Cardiac septum (tissue), 1 donor: Measurements from ENCODE around the gene PAX4. TPM values are rescaled to one million over a fixed set of nuclear protein-coding genes. Genes with fewer than 3 reads are reported as not detected.

ENCODE experiments used
- total RNA-seq: library from RNA; stranded (reverse); fragmentation: NEBNext Ultra II Directional; extraction: Animal tissue kit (Norgen Biotek cat#: 25700); gene quantifications from one replicate; pipeline ENCODE4 v1.2.1, GENCODE V29; 2021
- donor health status: DM: no; HTN: no; CAD: no.

PAX4 gene
- total RNA-seq, 1 donor from 2014 or later = not detected

Other genes with a start within 250 kb of the PAX4 start
- 26.3 TPM for gene ZNF800, start 225.4 kb downstream of the PAX4 start, total RNA-seq
- gene GCC1, start 32.5 kb downstream of the PAX4 start, total RNA-seq = 6.8 TPM
- gene ARF5, start 29.7 kb downstream of the PAX4 start, total RNA-seq = 102 TPM
- 0.27 TPM for gene FSCN3, start 24.4 kb downstream of the PAX4 start, total RNA-seq
- gene SND1, start 34.1 kb upstream of the PAX4 start, total RNA-seq = 66.7 TPM